PC-3 (cell line): Measurements from ENCODE around the gene NFAT5. TPM values are rescaled to one million over a fixed set of nuclear protein-coding genes. Genes with fewer than 3 reads are reported as not detected.

Experiments
- ATAC-seq: fragments of 200-7000 bp; cut with Tn5 transposase; 2 replicates; pipeline ENCODE4 v1.9.1; 2020; ENCODE audit warnings: mild to moderate bottlenecking, moderate library complexity
- BruUV-seq: library from RNA; stranded (reverse); fragments of 400-500 nt; replicated peaks from 2 replicates; lab custom pipeline; 2021; lab: Mats Ljungman, UMichigan
- CTCF ChIA-PET: fragments of 300-600 bp; sonication (Branson Sonifier 250); formaldehyde crosslinking; loops from one replicate; lab custom pipeline; 2022; ENCODE audit warnings: antibody characterized with exemption; lab: Charles Lee
- POLR2A ChIA-PET: fragments of 300-600 bp; sonication (Branson Sonifier 250); formaldehyde crosslinking; loops from one replicate; lab custom pipeline; 2022; ENCODE audit warnings: antibody characterized with exemption; ENCODE audit not compliant: unreplicated experiment; lab: Charles Lee
- DNase-seq: peaks from one replicate; pipeline ENCODE4 v3.0.0-alpha.2; 2015
- H2AFZ ChIP-seq: fragments of 300-600 bp; sonication (generic); 2 replicates; pipeline ENCODE4 v1.6.0; 2016; ENCODE audit warnings: antibody characterized with exemption, low read length
- H3F3A ChIP-seq: fragments of 300-600 bp; sonication (generic); one replicate; pipeline ENCODE4 v1.6.0; 2017; ENCODE audit warnings: antibody characterized with exemption, low read length, control low read depth, mild to moderate bottlenecking; ENCODE audit not compliant: unreplicated experiment
- H3K27ac ChIP-seq: fragments of 300-600 bp; sonication (generic); 2 replicates; pipeline ENCODE4 v1.5.1; 2016; ENCODE audit warnings: mild to moderate bottlenecking, low read length
- H3K27me3 ChIP-seq: fragments of 300-600 bp; sonication (generic); 2 replicates; pipeline ENCODE4 v1.6.1; 2016; ENCODE audit warnings: low read length, mixed read lengths
- H3K36me3 ChIP-seq: fragments of 300-600 bp; sonication (generic); 2 replicates; pipeline ENCODE4 v1.6.1; 2016; ENCODE audit warnings: low read depth, mixed run types, low read length, mixed read lengths
- H3K4me1 ChIP-seq: fragments of 300-600 bp; sonication (generic); 2 replicates; pipeline ENCODE4 v1.5.1; 2016; ENCODE audit warnings: low read length; ENCODE audit not compliant: insufficient read depth
- H3K4me2 ChIP-seq: fragments of 300-600 bp; sonication (generic); 2 replicates; pipeline ENCODE4 v1.6.0; 2016; ENCODE audit warnings: low read length
- H3K4me3 ChIP-seq: fragments of 300-600 bp; sonication (generic); 2 replicates; pipeline ENCODE4 v1.5.1; 2016; ENCODE audit warnings: mild to moderate bottlenecking, low read length, mixed read lengths
- H3K79me2 ChIP-seq: fragments of 300-600 bp; sonication (generic); 2 replicates; pipeline ENCODE4 v1.6.1; 2017; ENCODE audit warnings: low read length, mixed read lengths
- H3K9ac ChIP-seq: fragments of 300-600 bp; sonication (generic); 2 replicates; pipeline ENCODE4 v1.6.0; 2016; ENCODE audit warnings: mild to moderate bottlenecking, low read length
- H3K9me2 ChIP-seq: fragments of 300-600 bp; sonication (generic); replicated peaks from 2 replicates; pipeline ENCODE4 v1.6.1; 2016; ENCODE audit warnings: mixed run types, low read length, mixed read lengths
- H3K9me3 ChIP-seq: fragments of 300-600 bp; sonication (generic); 2 replicates; pipeline ENCODE4 v1.6.1; 2016; ENCODE audit warnings: low read length, mixed read lengths
- H4K20me1 ChIP-seq: fragments of 300-600 bp; sonication (generic); 2 replicates; pipeline ENCODE4 v1.6.1; 2016; ENCODE audit warnings: low read length, mixed read lengths
- CTCF ChIP-seq: fragments of 300-600 bp; sonication (generic); conservative IDR thresholded peaks from 2 replicates; pipeline ENCODE4 v1.5.1; 2017; ENCODE audit warnings: antibody characterized with exemption, low read depth, mild to moderate bottlenecking, low read length
- EZH2 ChIP-seq: fragments of 300-600 bp; sonication (generic); IDR thresholded peaks from one replicate; pipeline ENCODE4 v1.6.1; 2017; ENCODE audit warnings: antibody characterized with exemption, mild to moderate bottlenecking, low read length; ENCODE audit not compliant: unreplicated experiment
- EZH2phosphoT487 ChIP-seq: fragments of 300-600 bp; sonication (generic); IDR thresholded peaks from 2 replicates; pipeline ENCODE4 v1.6.1; 2018; ENCODE audit warnings: mild to moderate bottlenecking, antibody characterized with exemption, low read length, borderline replicate concordance
- intact Hi-C: fragments of 100-400 bp; cut with micrococcal nuclease; formaldehyde crosslinking; loops from 2 replicates; pipeline ENCODE4 v1.9.0; 2023
- total RNA-seq: library from RNA; depleted of rRNA; stranded (reverse); fragments of >200 nt; gene quantifications from 2 replicates; pipeline ENCODE4 v1.2.3, GENCODE V29; 2014

Gene NFAT5
- total RNA-seq, 1 experiment from 2014 or later, result 11.4 TPM

GRCh38 chr16:69532641-69533455 is 32.9 kb upstream of the NFAT5 start:
- H3K27me3 ChIP-seq, result no peaks in the 10 kb centered on the region
- peaks cover 21% of the 10 kb centered on the region for H3K4me1 ChIP-seq
- H3K4me2 ChIP-seq, result no peak overlapping the region
- H3K36me3 ChIP-seq, result no peaks in the 10 kb centered on the region
- no peak overlapping the region for H3K9ac ChIP-seq
- no peak for DNase-seq
- no peaks in the 10 kb centered on the region for H3K9me2 ChIP-seq
- ChIA-PET CTCF (no interaction called here), POLR2A (no interaction called here)
- no peak overlapping the region for H3K27ac ChIP-seq
- H3F3A ChIP-seq, result no peaks in the 10 kb centered on the region
- H2AFZ ChIP-seq, result no peak overlapping the region
- H3K4me3 ChIP-seq, result no peak overlapping the region
- no peak for TF ChIP-seq CTCF
- TF ChIP-seq EZH2phosphoT487, result no peak
- no peak for TF ChIP-seq EZH2
- no peak for ATAC-seq
- no TSS peak for BruUV-seq
- H3K9me3 ChIP-seq, result no peaks in the 10 kb centered on the region
- H4K20me1 ChIP-seq, result no peaks in the 10 kb centered on the region
- intact Hi-C loops, result loop anchor here (10.0 kb wide), 1 partner anchor 68 kb away; no protein-coding TSS in a partner anchor
- no peaks in the 10 kb centered on the region for H3K79me2 ChIP-seq

- DNase-seq, result no peak
- CTCF ChIA-PET, result no interaction called here
- POLR2A ChIA-PET, result no interaction called here
- TF ChIP-seq CTCF, result no peak
- no peak overlapping the region for H3K4me2 ChIP-seq
- no peaks in the 10 kb centered on the region for H3K9me2 ChIP-seq
- H3F3A ChIP-seq, result no peaks in the 10 kb centered on the region
- no TSS peak for BruUV-seq
- no peak overlapping the region for H3K4me3 ChIP-seq
- intact Hi-C loops, result loop anchor here (10.0 kb wide), 1 partner anchor 70 kb away; no protein-coding TSS in a partner anchor
- H2AFZ ChIP-seq, result no peak overlapping the region
- no peaks in the 10 kb centered on the region for H4K20me1 ChIP-seq
- H3K9me3 ChIP-seq, result no peaks in the 10 kb centered on the region
- H3K36me3 ChIP-seq, result no peaks in the 10 kb centered on the region
- no peaks in the 10 kb centered on the region for H3K27me3 ChIP-seq
- no peak overlapping the region for H3K9ac ChIP-seq
- H3K79me2 ChIP-seq, result no peaks in the 10 kb centered on the region
- H3K27ac ChIP-seq, result no peak overlapping the region
- no peak for ATAC-seq
- H3K4me1 ChIP-seq, result peaks cover 14% of the 10 kb centered on the region
Measured at GRCh38 chr16:69534720-69535119, 31.0 kb upstream of the NFAT5 start.
